Measurements from ENCODE around the gene TFDP2.
"Not testable (repeated sequence)": the region's sequence is repeated elsewhere in the genome, so short reads cannot be mapped to it uniquely, and the experiment has no call there.

Gene TFDP2

GRCh38 chr3:141955175-141955574 lies 194.2 kb downstream of the TFDP2 start:
- DNase-seq, result no peak

GRCh38 chr3:141952611-141953010 lies 196.7 kb downstream of the TFDP2 start:
- DNase-seq, result no peak

GRCh38 chr3:141950572-141951493 lies 198.5 kb downstream of the TFDP2 start:
- no peak for DNase-seq

GRCh38 chr3:141949972-141950371 lies 199.4 kb downstream of the TFDP2 start:
- DNase-seq, result no peak

- DNase-seq, result no peak
These were observed 199.9 kb downstream of the TFDP2 start for GRCh38 chr3:141949399-141949798.

- DNase-seq, result no peak
These were observed 203.4 kb downstream of the TFDP2 start for GRCh38 chr3:141945726-141946485.

GRCh38 chr3:141942006-141942405 lies 207.3 kb downstream of the TFDP2 start:
- no peak for DNase-seq

- DNase-seq, result no peak
These were observed 208.3 kb downstream of the TFDP2 start for GRCh38 chr3:141941093-141941492.

- no peak for DNase-seq
These were observed 209.1 kb downstream of the TFDP2 start for GRCh38 chr3:141940194-141940776.

- no peak for DNase-seq
These were observed 209.6 kb downstream of the TFDP2 start for GRCh38 chr3:141939759-141940158.

- DNase-seq, result no peak
These were observed 211.3 kb downstream of the TFDP2 start for GRCh38 chr3:141938011-141938500.

GRCh38 chr3:141934354-141934753 lies 215.0 kb downstream of the TFDP2 start:
- DNase-seq, result no peak

GRCh38 chr3:141933421-141934300 lies 215.7 kb downstream of the TFDP2 start:
- no peak for DNase-seq

- no peak for DNase-seq
These were observed 218.5 kb downstream of the TFDP2 start for GRCh38 chr3:141930801-141931200.

- no peak for DNase-seq
These were observed 219.9 kb downstream of the TFDP2 start for GRCh38 chr3:141929341-141929995.

GRCh38 chr3:141928631-141929270 lies 220.6 kb downstream of the TFDP2 start:
- DNase-seq, result no peak

- no peak for DNase-seq
These were observed 222.4 kb downstream of the TFDP2 start for GRCh38 chr3:141926929-141927328.

- DNase-seq, result not testable (repeated sequence)
These were observed 223.7 kb downstream of the TFDP2 start for GRCh38 chr3:141925677-141926076.

GRCh38 chr3:141921316-141921715 lies 228.0 kb downstream of the TFDP2 start:
- DNase-seq, result no peak

GRCh38 chr3:141920701-141921100 lies 228.6 kb downstream of the TFDP2 start:
- DNase-seq, result no peak

- DNase-seq, result no peak
These were observed 233.6 kb downstream of the TFDP2 start for GRCh38 chr3:141915766-141916165.

All from activated CD4-positive, alpha-beta T cell treated with anti-CD3 and anti-CD28 coated beads, Interleukin-2, amount 50 U/mL, for 1 hour (primary cell).